ENCODE results near the gene TBL1X.

DNA sequence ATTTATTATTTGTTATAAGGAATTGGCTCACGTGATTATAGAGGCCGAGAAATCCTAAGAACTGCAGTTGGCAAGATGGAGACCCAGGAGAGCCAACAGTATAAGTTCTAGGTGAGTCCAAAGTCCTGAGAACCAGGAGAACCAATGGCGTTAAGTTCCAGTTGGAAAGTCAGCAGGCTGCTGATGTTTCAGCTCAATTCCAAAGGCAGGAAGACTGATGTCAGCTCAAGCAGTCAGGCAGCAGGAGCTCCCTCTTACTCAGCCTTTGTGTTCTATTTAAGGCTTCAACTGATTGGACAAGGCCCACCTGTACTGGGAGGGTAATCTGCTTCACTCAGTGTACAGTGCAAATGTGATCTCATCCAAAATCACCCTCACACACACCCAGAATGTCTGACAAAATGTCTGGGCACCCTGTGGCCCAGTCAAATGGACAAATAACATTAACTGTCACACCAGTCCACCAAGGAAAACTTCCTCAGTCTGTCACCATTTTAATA lies 30.8 kb upstream of the TBL1X start:
- no peak for TF ChIP-seq MAZ (IDR thresholded peaks at IDR 0.05; ENCODE audit: borderline replicate concordance, low read depth, low read length)
- TF ChIP-seq, protein P1, sequence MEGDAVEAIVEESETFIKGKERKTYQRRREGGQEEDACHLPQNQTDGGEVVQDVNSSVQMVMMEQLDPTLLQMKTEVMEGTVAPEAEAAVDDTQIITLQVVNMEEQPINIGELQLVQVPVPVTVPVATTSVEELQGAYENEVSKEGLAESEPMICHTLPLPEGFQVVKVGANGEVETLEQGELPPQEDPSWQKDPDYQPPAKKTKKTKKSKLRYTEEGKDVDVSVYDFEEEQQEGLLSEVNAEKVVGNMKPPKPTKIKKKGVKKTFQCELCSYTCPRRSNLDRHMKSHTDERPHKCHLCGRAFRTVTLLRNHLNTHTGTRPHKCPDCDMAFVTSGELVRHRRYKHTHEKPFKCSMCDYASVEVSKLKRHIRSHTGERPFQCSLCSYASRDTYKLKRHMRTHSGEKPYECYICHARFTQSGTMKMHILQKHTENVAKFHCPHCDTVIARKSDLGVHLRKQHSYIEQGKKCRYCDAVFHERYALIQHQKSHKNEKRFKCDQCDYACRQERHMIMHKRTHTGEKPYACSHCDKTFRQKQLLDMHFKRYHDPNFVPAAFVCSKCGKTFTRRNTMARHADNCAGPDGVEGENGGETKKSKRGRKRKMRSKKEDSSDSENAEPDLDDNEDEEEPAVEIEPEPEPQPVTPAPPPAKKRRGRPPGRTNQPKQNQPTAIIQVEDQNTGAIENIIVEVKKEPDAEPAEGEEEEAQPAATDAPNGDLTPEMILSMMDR (conservative IDR thresholded peaks at IDR 0.05; ENCODE audit: low read depth, low read length) = no peak
- TF ChIP-seq, protein P2, sequence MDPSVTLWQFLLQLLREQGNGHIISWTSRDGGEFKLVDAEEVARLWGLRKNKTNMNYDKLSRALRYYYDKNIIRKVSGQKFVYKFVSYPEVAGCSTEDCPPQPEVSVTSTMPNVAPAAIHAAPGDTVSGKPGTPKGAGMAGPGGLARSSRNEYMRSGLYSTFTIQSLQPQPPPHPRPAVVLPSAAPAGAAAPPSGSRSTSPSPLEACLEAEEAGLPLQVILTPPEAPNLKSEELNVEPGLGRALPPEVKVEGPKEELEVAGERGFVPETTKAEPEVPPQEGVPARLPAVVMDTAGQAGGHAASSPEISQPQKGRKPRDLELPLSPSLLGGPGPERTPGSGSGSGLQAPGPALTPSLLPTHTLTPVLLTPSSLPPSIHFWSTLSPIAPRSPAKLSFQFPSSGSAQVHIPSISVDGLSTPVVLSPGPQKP (IDR thresholded peaks at IDR 0.05; ENCODE audit: borderline replicate concordance, low read depth, low read length) = no peak
- no peak for TF ChIP-seq POLR2A (IDR thresholded peaks at IDR 0.05; ENCODE audit: low read depth, low read length)
- TF ChIP-seq, protein P3, sequence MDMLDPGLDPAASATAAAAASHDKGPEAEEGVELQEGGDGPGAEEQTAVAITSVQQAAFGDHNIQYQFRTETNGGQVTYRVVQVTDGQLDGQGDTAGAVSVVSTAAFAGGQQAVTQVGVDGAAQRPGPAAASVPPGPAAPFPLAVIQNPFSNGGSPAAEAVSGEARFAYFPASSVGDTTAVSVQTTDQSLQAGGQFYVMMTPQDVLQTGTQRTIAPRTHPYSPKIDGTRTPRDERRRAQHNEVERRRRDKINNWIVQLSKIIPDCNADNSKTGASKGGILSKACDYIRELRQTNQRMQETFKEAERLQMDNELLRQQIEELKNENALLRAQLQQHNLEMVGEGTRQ (IDR thresholded peaks at IDR 0.05; ENCODE audit: low read depth, low read length) = no peak
- no peak for TF ChIP-seq NFE2L2 (IDR thresholded peaks at IDR 0.05; ENCODE audit: low read depth, low read length)
- no peak for TF ChIP-seq MAFK (IDR thresholded peaks at IDR 0.05; ENCODE audit: low read depth, low read length)
- TF ChIP-seq CEBPB (IDR thresholded peaks at IDR 0.05; ENCODE audit: low read depth, low read length) = no peak
- TF ChIP-seq CHD1 (IDR thresholded peaks at IDR 0.05; ENCODE audit: low read depth, low read length) = no peak
- TF ChIP-seq SMC3 (IDR thresholded peaks at IDR 0.05; ENCODE audit: low read depth, low read length) = no peak

Data from IMR-90 (cell line).